Brain microvascular endothelial cell (primary cell): ENCODE measurements around the gene GAL3ST1.

Experiments
- DNase-seq: peaks from one replicate; pipeline ENCODE4 v3.0.0-alpha.2; 2020
- H3K27ac ChIP-seq: fragments of 250-450 bp; sonication (Bioruptor Pico); 2 replicates; pipeline ENCODE4 v1.5.1; 2020; ENCODE audit warnings: mild to moderate bottlenecking, moderate library complexity
- H3K27me3 ChIP-seq: fragments of 250-450 bp; sonication (Bioruptor Pico); replicated peaks from 2 replicates; pipeline ENCODE4 v1.5.1; 2020; ENCODE audit warnings: mild to moderate bottlenecking
- H3K36me3 ChIP-seq: fragments of 250-450 bp; sonication (Bioruptor Pico); replicated peaks from 2 replicates; pipeline ENCODE4 v1.5.1; 2020; ENCODE audit warnings: mild to moderate bottlenecking
- H3K4me3 ChIP-seq: 2 replicates; pipeline ENCODE4 v1.5.1; 2011; ENCODE audit warnings: low read depth, mild to moderate bottlenecking, control low read depth, low read length, moderate library complexity
- in situ Hi-C: cut with HindIII; loops from 2 replicates; pipeline ENCODE4 v1.10.0; 2017; ENCODE audit warnings: low sequenced_read_pairs, low pct_ligation_motif_present
- TF ChIP-seq, protein P1 (sequence below): IDR thresholded peaks from 2 replicates; pipeline ENCODE4 v1.5.1; 2011; ENCODE audit warnings: low read depth, mild to moderate bottlenecking, moderate library complexity, low read length, control low read depth, inconsistent platforms; ENCODE audit errors: missing control alignments

GAL3ST1 gene

DNA sequence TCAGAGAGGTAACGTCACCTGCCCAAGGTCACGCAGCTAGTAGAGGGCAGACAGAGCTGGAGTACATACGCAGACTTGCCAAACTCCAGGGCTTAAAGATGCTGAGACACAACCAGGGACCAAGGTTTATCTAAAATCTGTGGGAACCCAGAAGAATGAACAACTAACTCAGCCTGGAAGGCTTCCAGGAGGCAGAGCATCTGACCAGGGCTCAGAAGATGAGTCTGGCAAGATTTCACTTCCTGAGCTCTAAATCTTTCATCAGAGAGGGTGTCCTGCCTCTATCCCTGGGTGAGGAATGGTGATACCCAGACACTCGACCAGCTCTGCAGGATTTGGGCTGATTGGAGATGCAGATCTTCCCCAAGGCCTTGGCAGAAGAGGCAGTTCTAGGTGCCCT lies 9.1 kb downstream of the GAL3ST1 start:
- no peak overlapping the region for H3K27ac ChIP-seq
- in situ Hi-C loops, result no loop called here
- no peaks in the 10 kb centered on the region for H3K27me3 ChIP-seq
- no peak for DNase-seq
- no peak overlapping the region for H3K4me3 ChIP-seq
- TF ChIP-seq, protein P1, sequence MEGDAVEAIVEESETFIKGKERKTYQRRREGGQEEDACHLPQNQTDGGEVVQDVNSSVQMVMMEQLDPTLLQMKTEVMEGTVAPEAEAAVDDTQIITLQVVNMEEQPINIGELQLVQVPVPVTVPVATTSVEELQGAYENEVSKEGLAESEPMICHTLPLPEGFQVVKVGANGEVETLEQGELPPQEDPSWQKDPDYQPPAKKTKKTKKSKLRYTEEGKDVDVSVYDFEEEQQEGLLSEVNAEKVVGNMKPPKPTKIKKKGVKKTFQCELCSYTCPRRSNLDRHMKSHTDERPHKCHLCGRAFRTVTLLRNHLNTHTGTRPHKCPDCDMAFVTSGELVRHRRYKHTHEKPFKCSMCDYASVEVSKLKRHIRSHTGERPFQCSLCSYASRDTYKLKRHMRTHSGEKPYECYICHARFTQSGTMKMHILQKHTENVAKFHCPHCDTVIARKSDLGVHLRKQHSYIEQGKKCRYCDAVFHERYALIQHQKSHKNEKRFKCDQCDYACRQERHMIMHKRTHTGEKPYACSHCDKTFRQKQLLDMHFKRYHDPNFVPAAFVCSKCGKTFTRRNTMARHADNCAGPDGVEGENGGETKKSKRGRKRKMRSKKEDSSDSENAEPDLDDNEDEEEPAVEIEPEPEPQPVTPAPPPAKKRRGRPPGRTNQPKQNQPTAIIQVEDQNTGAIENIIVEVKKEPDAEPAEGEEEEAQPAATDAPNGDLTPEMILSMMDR, result no peak
- no peaks in the 10 kb centered on the region for H3K36me3 ChIP-seq

DNA sequence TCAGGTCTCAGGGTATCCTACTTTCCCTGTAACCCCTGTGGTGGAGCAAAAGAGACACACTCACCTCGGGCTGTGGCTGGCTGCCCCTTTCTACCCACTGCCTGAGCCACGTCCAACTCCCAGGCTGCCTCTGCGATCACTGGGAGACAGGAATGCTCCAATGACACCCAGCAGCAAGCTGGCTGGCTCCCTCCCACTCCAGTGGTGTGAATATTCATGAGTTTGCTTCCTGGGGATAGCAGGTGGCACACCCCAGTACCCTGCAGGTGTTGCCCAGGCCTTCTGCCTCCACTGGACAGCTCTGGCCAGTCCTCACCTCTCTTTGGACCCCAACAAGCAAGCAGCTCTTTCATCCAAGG lies 9.7 kb downstream of the GAL3ST1 start:
- Histone ChIP-seq H3K27ac (no peak overlapping the region), H3K36me3 (no peaks in the 10 kb centered on the region), H3K4me3 (no peak overlapping the region), H3K27me3 (no peaks in the 10 kb centered on the region)
- in situ Hi-C loops, result no loop called here
- DNase-seq, result no peak
- TF ChIP-seq, protein P1, result no peak

DNA sequence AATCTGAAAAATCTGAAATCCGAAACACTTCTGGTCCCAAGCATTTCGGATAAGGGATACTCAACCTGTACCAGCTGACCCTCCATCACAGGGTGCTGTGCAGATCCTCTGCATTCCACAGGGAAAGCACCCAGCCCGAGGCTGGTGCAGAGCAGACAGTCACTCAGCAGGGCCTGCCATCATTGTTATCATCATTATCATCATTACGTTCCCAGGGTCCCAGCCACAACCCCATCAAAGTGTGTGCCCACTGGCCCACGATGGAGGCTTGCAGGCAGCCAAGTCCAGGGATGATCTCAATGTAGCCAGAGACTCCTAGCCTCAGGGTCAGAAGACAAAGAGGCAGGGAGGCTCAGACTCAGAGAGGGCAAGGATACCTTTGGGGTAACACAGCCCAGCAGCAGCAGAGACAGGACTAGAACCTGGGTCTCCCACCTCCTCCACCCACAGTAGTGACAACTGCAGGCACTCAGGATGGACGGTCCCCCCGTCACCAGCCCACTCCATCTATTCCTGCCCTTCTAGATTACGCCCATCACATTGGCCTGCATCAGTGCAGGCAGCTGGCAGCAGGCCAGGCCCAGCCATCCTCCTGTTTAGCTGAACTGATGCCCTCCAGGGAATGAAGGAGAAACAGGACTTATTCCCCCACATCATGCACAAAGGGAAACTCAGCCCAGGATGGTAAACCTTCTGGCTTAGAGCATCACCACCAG lies 10.3 kb downstream of the GAL3ST1 start:
- TF ChIP-seq, protein P1, result no peak
- in situ Hi-C loops, result no loop called here

DNA sequence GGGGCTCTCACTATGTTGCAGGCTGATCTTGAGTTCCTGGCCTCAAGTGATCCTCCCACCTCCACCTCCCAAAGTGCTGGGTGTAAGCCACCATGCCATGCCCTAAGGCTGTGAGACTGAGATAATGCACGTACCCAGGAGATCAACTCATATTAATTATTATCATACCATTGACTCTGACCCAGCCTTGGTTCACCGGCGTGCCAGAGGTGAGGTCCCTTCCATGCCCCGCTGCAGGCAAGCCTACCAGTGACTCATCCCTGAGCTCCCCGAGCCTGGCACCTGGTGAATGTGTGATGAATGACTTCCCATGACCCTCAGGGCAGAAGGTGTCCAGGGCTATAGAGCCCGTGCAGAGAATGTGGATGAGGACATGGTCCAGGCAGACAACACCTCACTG lies 12.1 kb downstream of the GAL3ST1 start:
- in situ Hi-C loops, result no loop called here
- Histone ChIP-seq H3K4me3 (no peak overlapping the region), H3K27me3 (no peaks in the 10 kb centered on the region), H3K27ac (no peak overlapping the region), H3K36me3 (no peaks in the 10 kb centered on the region)
- DNase-seq, result no peak
- TF ChIP-seq, protein P1, result no peak

More for the DNA sequence above, 10.3 kb downstream of the GAL3ST1 start:
- no peak overlapping the region for H3K4me3 ChIP-seq
- no peaks in the 10 kb centered on the region for H3K36me3 ChIP-seq
- no peaks in the 10 kb centered on the region for H3K27me3 ChIP-seq
- no peak overlapping the region for H3K27ac ChIP-seq
- DNase-seq, result no peak

DNA sequence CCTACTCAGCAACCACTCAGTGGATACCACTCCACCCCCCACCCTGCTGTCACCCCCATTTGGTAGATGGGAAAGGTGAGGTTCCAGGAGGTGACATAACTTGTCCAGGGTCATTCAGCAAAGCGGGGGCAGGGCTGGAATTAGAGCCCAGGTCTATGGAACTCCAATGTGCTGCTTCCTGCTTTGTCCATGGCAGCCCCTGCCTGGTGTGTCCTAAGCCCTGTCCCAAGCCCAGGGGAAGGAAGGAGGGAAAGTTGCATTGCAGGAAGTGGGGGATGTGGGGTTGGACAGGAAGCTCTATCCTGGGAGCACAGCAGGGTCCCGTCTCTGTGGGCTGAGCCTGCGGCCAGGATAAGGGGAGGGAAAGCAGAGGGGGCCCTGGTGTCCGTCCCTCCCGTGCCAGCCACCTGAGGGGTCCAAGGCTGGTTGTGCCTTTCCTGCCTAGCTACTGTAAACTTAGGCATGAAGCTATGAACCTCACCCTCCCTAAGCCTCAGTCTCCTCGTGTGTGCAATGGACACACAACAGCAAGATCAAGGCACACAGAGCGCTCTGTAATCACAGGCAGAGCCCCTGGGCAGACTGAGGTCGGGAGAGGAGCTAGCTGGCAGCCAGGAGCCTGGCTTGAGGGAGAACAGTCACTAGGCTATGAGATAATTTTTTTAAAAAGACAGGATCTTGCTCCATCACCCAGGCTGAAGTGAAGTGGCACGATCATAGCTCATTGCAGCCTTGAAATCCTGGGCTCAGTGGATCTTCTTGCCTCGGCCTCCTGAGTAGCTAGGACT lies 12.9 kb downstream of the GAL3ST1 start:
- in situ Hi-C loops, result no loop called here

More for the DNA sequence above, 12.9 kb downstream of the GAL3ST1 start:
- H3K36me3 ChIP-seq, result no peaks in the 10 kb centered on the region
- H3K27me3 ChIP-seq, result no peaks in the 10 kb centered on the region
- no peak overlapping the region for H3K4me3 ChIP-seq
- no peak for DNase-seq
- H3K27ac ChIP-seq, result no peak overlapping the region
- TF ChIP-seq, protein P1, result no peak
